IPS-18c (cell line): Measurements from ENCODE around the gene HS3ST1.

Experiments used
- H3K4me3 ChIP-seq: 2 replicates; pipeline ENCODE4 v1.7.0; 2013; ENCODE audit warnings: low read depth, mild to moderate bottlenecking, low read length, moderate library complexity; ENCODE audit not compliant: insufficient read depth
- H3K9me3 ChIP-seq: one replicate; pipeline ENCODE4 v1.6.1; 2013; ENCODE audit warnings: mild to moderate bottlenecking, low read length, moderate library complexity; ENCODE audit not compliant: control insufficient read depth, insufficient read depth

Gene HS3ST1

DNA sequence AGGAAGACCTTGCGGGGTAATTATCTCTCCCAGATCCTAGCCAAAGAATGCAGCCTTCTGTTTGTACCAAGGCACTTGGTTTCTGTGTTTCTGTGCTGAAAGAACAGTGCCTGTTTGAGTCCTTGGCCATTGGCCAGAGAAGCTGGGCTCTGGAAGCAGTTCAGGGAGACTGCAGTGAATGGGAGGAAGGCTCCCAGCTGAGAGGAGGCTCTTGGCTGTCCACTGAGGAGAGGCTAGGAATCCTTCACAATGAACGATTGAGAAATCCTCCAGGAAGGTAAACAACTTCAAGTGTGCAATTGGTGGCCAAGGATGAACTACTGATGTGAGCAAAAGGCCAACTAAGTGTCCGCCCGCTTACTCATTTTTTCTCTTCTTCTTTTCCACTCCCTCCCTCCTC is 61.3 kb downstream of the HS3ST1 start:
- Histone ChIP-seq H3K9me3 (no peaks in the 10 kb centered on the region), H3K4me3 (no peak overlapping the region)

- H3K4me3 ChIP-seq, result no peak overlapping the region
- H3K9me3 ChIP-seq, result no peaks in the 10 kb centered on the region
Measured at GRCh38 chr4:11366859-11367258, 61.8 kb downstream of the HS3ST1 start.

DNA sequence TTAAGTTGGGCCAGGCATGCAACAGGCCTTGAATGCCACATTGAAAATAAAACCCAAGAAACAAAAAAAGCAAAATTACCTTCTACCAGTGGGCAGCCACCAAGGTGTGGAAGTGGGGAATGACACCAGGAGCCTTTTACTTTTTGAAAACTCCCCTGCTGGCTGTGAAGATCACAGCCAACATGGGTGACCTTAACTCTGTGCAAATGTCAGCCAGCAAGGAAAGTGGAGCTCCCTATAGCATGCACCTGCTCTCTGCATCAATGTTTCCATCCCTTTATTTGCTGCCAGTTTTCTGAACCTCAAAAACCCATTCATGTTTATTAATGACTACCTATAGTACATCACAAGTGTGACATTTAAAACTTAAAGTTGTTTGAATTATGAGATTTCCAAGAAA is 63.7 kb downstream of the HS3ST1 start:
- Histone ChIP-seq H3K9me3 (no peaks in the 10 kb centered on the region), H3K4me3 (no peak overlapping the region)

GRCh38 chr4:11359591-11359990 is 69.1 kb downstream of the HS3ST1 start:
- Histone ChIP-seq H3K4me3 (no peak overlapping the region), H3K9me3 (no peaks in the 10 kb centered on the region)

GRCh38 chr4:11355226-11355625 is 73.5 kb downstream of the HS3ST1 start:
- no peaks in the 10 kb centered on the region for H3K9me3 ChIP-seq
- H3K4me3 ChIP-seq, result no peak overlapping the region

DNA sequence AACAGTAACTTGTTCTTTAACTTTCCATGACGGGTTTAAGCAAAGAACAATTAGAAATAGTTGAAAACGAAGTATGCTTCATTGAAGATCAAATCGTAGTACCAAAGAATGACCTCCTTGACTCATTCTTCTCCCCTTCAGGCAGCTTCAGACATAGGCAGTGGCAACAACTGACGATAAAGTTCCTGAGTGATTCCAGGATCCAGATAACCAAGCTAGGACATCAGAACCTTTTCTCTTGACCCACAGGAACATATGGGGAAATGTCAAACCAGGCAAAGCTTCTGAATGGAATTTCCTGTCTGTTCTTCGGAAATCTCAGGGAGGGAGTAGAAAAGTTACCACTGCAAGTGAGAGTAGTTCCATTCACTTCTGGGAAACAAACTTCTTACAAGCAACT is 74.2 kb downstream of the HS3ST1 start:
- H3K9me3 ChIP-seq, result no peaks in the 10 kb centered on the region
- no peak overlapping the region for H3K4me3 ChIP-seq

- Histone ChIP-seq H3K4me3 (no peak overlapping the region), H3K9me3 (no peaks in the 10 kb centered on the region)
Measured at GRCh38 chr4:11348449-11349088, 80.1 kb downstream of the HS3ST1 start.

GRCh38 chr4:11344916-11345315 is 83.8 kb downstream of the HS3ST1 start:
- H3K9me3 ChIP-seq, result no peaks in the 10 kb centered on the region
- H3K4me3 ChIP-seq, result no peak overlapping the region

DNA sequence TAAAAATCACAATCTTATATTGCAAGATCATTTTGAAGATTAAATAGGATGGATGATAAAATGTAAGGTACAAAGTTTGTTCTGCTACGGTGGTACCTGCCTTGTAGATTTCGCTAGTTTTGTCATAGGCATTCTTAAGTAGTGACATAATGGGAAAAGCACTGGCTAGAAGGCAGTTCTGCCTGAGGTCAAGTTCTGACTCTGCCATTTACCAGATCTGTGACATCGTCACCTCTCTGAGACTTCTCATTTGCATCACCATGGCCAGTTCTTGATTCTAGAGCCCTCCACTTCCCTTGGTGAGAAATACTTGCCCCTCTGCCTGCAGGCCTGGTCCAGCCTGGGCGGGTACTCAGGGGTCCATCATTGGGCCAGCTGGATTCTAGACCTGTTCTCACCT is 85.2 kb downstream of the HS3ST1 start:
- H3K9me3 ChIP-seq, result no peaks in the 10 kb centered on the region
- H3K4me3 ChIP-seq, result no peak overlapping the region
